LoVo (cell line): Measurements from ENCODE around the gene MRPL9.
"Not testable (repeated sequence)": the region's sequence is repeated elsewhere in the genome, so short reads cannot be mapped to it uniquely, and the experiment has no call there.

ENCODE experiments used
- DNase-seq: peaks from one replicate; pipeline ENCODE4 v3.0.0-alpha.2; 2016; ENCODE audit warnings: low spot score

MRPL9 gene

GRCh38 chr1:151783796-151784195 lies 20.5 kb upstream of the MRPL9 start:
- DNase-seq, result no peak

- DNase-seq, result no peak
Measured at GRCh38 chr1:151782741-151783140, 19.4 kb upstream of the MRPL9 start.

GRCh38 chr1:151782026-151782425 lies 18.7 kb upstream of the MRPL9 start:
- not testable (repeated sequence) for DNase-seq

GRCh38 chr1:151780736-151781135 lies 17.4 kb upstream of the MRPL9 start:
- DNase-seq, result not testable (repeated sequence)

GRCh38 chr1:151779852-151780251 lies 16.6 kb upstream of the MRPL9 start:
- DNase-seq, result no peak

GRCh38 chr1:151777317-151777716 lies 14.0 kb upstream of the MRPL9 start:
- DNase-seq, result no peak

- DNase-seq, result no peak
Measured at GRCh38 chr1:151776665-151777062, 13.4 kb upstream of the MRPL9 start.

- DNase-seq, result no peak
Measured at GRCh38 chr1:151775894-151776664, 12.8 kb upstream of the MRPL9 start.

GRCh38 chr1:151774256-151774922 lies 11.1 kb upstream of the MRPL9 start:
- DNase-seq, result no peak

GRCh38 chr1:151773702-151774101 lies 10.4 kb upstream of the MRPL9 start:
- no peak for DNase-seq

- not testable (repeated sequence) for DNase-seq
Measured at GRCh38 chr1:151769270-151769669, 6.0 kb upstream of the MRPL9 start.

GRCh38 chr1:151768351-151769066 lies 5.2 kb upstream of the MRPL9 start:
- peak; percentile 19 for DNase-seq

- DNase-seq, result no peak
Measured at GRCh38 chr1:151763990-151764389, 694 bp upstream of the MRPL9 start.

GRCh38 chr1:151760597-151761385 lies 2.5 kb downstream of the MRPL9 start:
- no peak for DNase-seq

- no peak for DNase-seq
Measured at GRCh38 chr1:151759241-151759640, 4.1 kb downstream of the MRPL9 start.

GRCh38 chr1:151756291-151756690 lies 7.0 kb downstream of the MRPL9 start:
- DNase-seq, result no peak

GRCh38 chr1:151741516-151741915 lies 21.8 kb downstream of the MRPL9 start:
- no peak for DNase-seq

GRCh38 chr1:151739590-151740355 lies 23.5 kb downstream of the MRPL9 start:
- DNase-seq, result peak; percentile 29

- DNase-seq, result no peak
Measured at GRCh38 chr1:151737479-151737878, 25.8 kb downstream of the MRPL9 start.

- DNase-seq, result no peak
Measured at GRCh38 chr1:151737026-151737425, 26.3 kb downstream of the MRPL9 start.

- DNase-seq, result not testable (repeated sequence)
Measured at GRCh38 chr1:151733995-151734394, 29.3 kb downstream of the MRPL9 start.
